Measurements from ENCODE around the gene GPR137B. TPM values are rescaled to one million over a fixed set of nuclear protein-coding genes. Genes with fewer than 3 reads are reported as not detected.
A peak's percentile ranks its signal among the peaks of the same experiment; 100 is the strongest.

The GPR137B gene
- total and polyA plus RNA-seq, 2 of the 4 experiments (the other 2 are of a cell fraction): 4.5 to 12.3 TPM

GRCh38 chr1:236095705-236096520 is 46.4 kb upstream of the GPR137B start:
- no CpG with 5 or more reads among the region's 3 CpGs for WGBS, 2 experiments (ENCODE audit: extremely low coverage in 2 of 2, insufficient read length in 1 of 2)
- Histone ChIP-seq H3K27ac (ENCODE audit: insufficient read depth, low read length) (no peak overlapping the region), H3K27me3 (ENCODE audit: control insufficient read depth, insufficient read depth, low read length) (peaks cover 7% of the 10 kb centered on the region), H2BK5ac (ENCODE audit: low read depth, low read length, poor library complexity, severe bottlenecking) (no peak overlapping the region), H2BK15ac (ENCODE audit: low read depth, low read length) (no peak overlapping the region), H2AFZ (replicated peaks; ENCODE audit: low read length, poor library complexity) (no peak overlapping the region), H3K4me3 (ENCODE audit: insufficient read depth, low read depth, low read length) (no peak overlapping the region), H4K91ac (ENCODE audit: insufficient read depth, low read depth, low read length) (no peak overlapping the region), H3K9me3 (ENCODE audit: control insufficient read depth, insufficient read depth, low read length) (peaks cover 6% of the 10 kb centered on the region), H3K4ac (ENCODE audit: low read depth, low read length) (no peak overlapping the region), H3K18ac (ENCODE audit: low read depth, low read length) (no peak overlapping the region), H3K14ac (replicated peaks; ENCODE audit: low read depth, low read length) (no peak overlapping the region), H2AK9ac (replicated peaks; ENCODE audit: low read depth, low read length, poor library complexity) (no peak overlapping the region), H3K4me2 (ENCODE audit: low read depth, low read length) (no peak overlapping the region), H4K5ac (ENCODE audit: low read depth, low read length) (no peak overlapping the region), H4K20me1 (ENCODE audit: insufficient read depth, low read length) (peaks cover 3% of the 10 kb centered on the region; the same call in 1 of the 2 replicates), H3K56ac (ENCODE audit: extremely low read depth, insufficient read depth, low read length) (no peak overlapping the region), H2BK20ac (ENCODE audit: low read depth, low read length) (no peak overlapping the region), H2AK5ac (ENCODE audit: low read depth, low read length) (no peak overlapping the region), H3K23ac (ENCODE audit: low read depth, low read length) (no peak overlapping the region), H4K8ac (ENCODE audit: low read depth in 2 of 2, low read length in 2 of 2) (no peak overlapping the region), H3K9me1 (ENCODE audit: insufficient read depth, low read length) (no peaks in the 10 kb centered on the region), H3K79me1 (ENCODE audit: low read depth in 1 of 2, low read length in 2 of 2) (no peaks in the 10 kb centered on the region), H3K36me3 (ENCODE audit: control insufficient read depth, insufficient read depth, low read length) (no peaks in the 10 kb centered on the region), H3K4me1 (ENCODE audit: control insufficient read depth, insufficient read depth, low read length) (peaks cover 2% of the 10 kb centered on the region; the same call in 1 of the 2 replicates), H3K9ac (ENCODE audit: low read depth, low read length) (no peak overlapping the region), H2BK120ac (ENCODE audit: low read depth, low read length) (no peak overlapping the region)
- no peak for DNase-seq
- no TSS peak for BruUV-seq (replicated peaks)
- POLR2A ChIA-PET (ENCODE audit: unreplicated experiment): no interaction called here
- dilution Hi-C loops (cut with HindIII; ENCODE audit: low sequenced_read_pairs, unreplicated experiment): no loop called here
- TF ChIP-seq CEBPB (IDR thresholded peaks at IDR 0.05; ENCODE audit: low read depth, low read length): peak; percentile 41; the same call in 1 of the 2 replicates
- TF ChIP-seq MXI1 (IDR thresholded peaks at IDR 0.05; ENCODE audit: borderline replicate concordance, low read depth, low read length): no peak
- CTCF ChIA-PET: no interaction called here
- ATAC-seq (ENCODE audit: low read depth): no peak
- in situ Hi-C loops (cut with MboI; ENCODE audit: low sequenced_read_pairs): no loop called here
- intact Hi-C loops (cut with micrococcal nuclease): no loop called here
